GM18498 (cell line): Measurements from ENCODE around the gene SRRM4.

Experiments
- ATAC-seq: cut with Tn5 transposase; IDR thresholded peaks from one replicate; pipeline ENCODE4 v1.9.1; 2021; ENCODE audit warnings: mild to moderate bottlenecking, moderate library complexity; ENCODE audit not compliant: unreplicated experiment

SRRM4 gene

GRCh38 chr12:119114294-119114693 lies 133.0 kb downstream of the SRRM4 start:
- no peak for ATAC-seq

- no peak for ATAC-seq
These were observed 134.1 kb downstream of the SRRM4 start for GRCh38 chr12:119115296-119115905.

GRCh38 chr12:119117936-119118335 lies 136.6 kb downstream of the SRRM4 start:
- ATAC-seq = no peak

- ATAC-seq = no peak
These were observed 137.3 kb downstream of the SRRM4 start for GRCh38 chr12:119118625-119119024.

- ATAC-seq = no peak
These were observed 140.7 kb downstream of the SRRM4 start for GRCh38 chr12:119122047-119122446.

GRCh38 chr12:119122751-119123150 lies 141.4 kb downstream of the SRRM4 start:
- no peak for ATAC-seq

- ATAC-seq = no peak
These were observed 147.2 kb downstream of the SRRM4 start for GRCh38 chr12:119128527-119128926.

GRCh38 chr12:119129827-119130434 lies 148.6 kb downstream of the SRRM4 start:
- no peak for ATAC-seq

- ATAC-seq = no peak
These were observed 149.2 kb downstream of the SRRM4 start for GRCh38 chr12:119130523-119130922.

GRCh38 chr12:119134284-119135072 lies 153.1 kb downstream of the SRRM4 start:
- ATAC-seq = no peak

- no peak for ATAC-seq
These were observed 155.6 kb downstream of the SRRM4 start for GRCh38 chr12:119136811-119137410.

- no peak for ATAC-seq
These were observed 158.1 kb downstream of the SRRM4 start for GRCh38 chr12:119139448-119139847.

GRCh38 chr12:119145367-119145766 lies 164.0 kb downstream of the SRRM4 start:
- ATAC-seq = no peak

GRCh38 chr12:119147847-119148448 lies 166.6 kb downstream of the SRRM4 start:
- no peak for ATAC-seq

GRCh38 chr12:119149270-119149669 lies 167.9 kb downstream of the SRRM4 start:
- ATAC-seq = no peak

GRCh38 chr12:119151445-119152026 lies 170.2 kb downstream of the SRRM4 start:
- no peak for ATAC-seq

- ATAC-seq = no peak
These were observed 172.4 kb downstream of the SRRM4 start for GRCh38 chr12:119153477-119154434.

GRCh38 chr12:119154435-119154818 lies 173.1 kb downstream of the SRRM4 start:
- no peak for ATAC-seq

- ATAC-seq = no peak
These were observed 175.2 kb downstream of the SRRM4 start for GRCh38 chr12:119156401-119157044.
